ENCODE measurements around the gene ADAMTS2. TPM values are rescaled to one million over a fixed set of nuclear protein-coding genes. Genes with fewer than 3 reads are reported as not detected.

ADAMTS2 gene
- total and polyA plus RNA-seq, 2 experiments from 2014 or later, result 1.6 to 8.1 TPM

- no peak for TF ChIP-seq ZNF462 (CRISPR knock-in tag; IDR thresholded peaks at IDR 0.05)
- no peak for TF ChIP-seq POLR2AphosphoS5 (IDR thresholded peaks at IDR 0.05; ENCODE audit: low read depth)
- no peak for TF ChIP-seq JUNB (IDR thresholded peaks at IDR 0.05; ENCODE audit: unreplicated experiment)
Observed at GRCh38 chr5:179169836-179170235, 175.4 kb downstream of the ADAMTS2 start (continued).

GRCh38 chr5:179168664-179169063 lies 176.6 kb downstream of the ADAMTS2 start:
- no peak for ATAC-seq
- no peak overlapping the region for H3K4me2 ChIP-seq
- DNase-seq (ENCODE audit: low spot score), result no peak
- H3K79me2 ChIP-seq (replicated peaks; ENCODE audit: insufficient read depth), result no peaks in the 10 kb centered on the region
- H3K27me3 Mint-ChIP-seq (ENCODE audit: insufficient read depth, low read depth, poor library complexity), result peaks cover 10% of the 10 kb centered on the region
- no peak overlapping the region for H2AFZ ChIP-seq
- H3K27ac Mint-ChIP-seq, result no peak overlapping the region
- H3K9me2 ChIP-seq (ENCODE audit: insufficient read depth), result no peaks in the 10 kb centered on the region
- no peaks in the 10 kb centered on the region for H3K27me3 ChIP-seq (ENCODE audit: insufficient read depth)
- no peak overlapping the region for H3K27ac ChIP-seq (ENCODE audit: low read depth)
- H4K20me1 ChIP-seq (replicated peaks; ENCODE audit: insufficient read depth), result no peaks in the 10 kb centered on the region
- H3K36me3 Mint-ChIP-seq (ENCODE audit: low read depth), result peaks cover 2% of the 10 kb centered on the region; the same call in 1 of the 3 replicates
- H3K9me3 Mint-ChIP-seq, result peaks cover 18% of the 10 kb centered on the region
- no peaks in the 10 kb centered on the region for H3K4me1 ChIP-seq (ENCODE audit: insufficient read depth)
- no peak overlapping the region for H3K4me3 ChIP-seq
- H3K36me3 ChIP-seq (ENCODE audit: insufficient read depth), result no peaks in the 10 kb centered on the region
- H3F3A ChIP-seq (replicated peaks; ENCODE audit: low read depth), result no peaks in the 10 kb centered on the region
- H3K4me1 Mint-ChIP-seq, result no peaks in the 10 kb centered on the region
- H3K4me3 Mint-ChIP-seq, result no peak overlapping the region
- TF ChIP-seq ZNF331 (CRISPR knock-in tag; IDR thresholded peaks at IDR 0.05; ENCODE audit: low read depth) (no peak), STAT1 (IDR thresholded peaks at IDR 0.05; ENCODE audit: unreplicated experiment) (no peak), ZNF114 (CRISPR knock-in tag; IDR thresholded peaks at IDR 0.05) (no peak), ZNF462 (CRISPR knock-in tag; IDR thresholded peaks at IDR 0.05) (no peak), EZH2 (IDR thresholded peaks at IDR 0.05; ENCODE audit: low read depth, unreplicated experiment) (no peak), CTCF (conservative IDR thresholded peaks at IDR 0.05; ENCODE audit: low read depth in 2 of 2) (no peak), CREB1 (CRISPR knock-in tag; IDR thresholded peaks at IDR 0.05; ENCODE audit: low read depth) (no peak), POLR2AphosphoS5 (IDR thresholded peaks at IDR 0.05; ENCODE audit: low read depth) (no peak)

Data from GM23338 (cell line).